ENCODE measurements around the gene GALR1.

GALR1 gene, protein sequence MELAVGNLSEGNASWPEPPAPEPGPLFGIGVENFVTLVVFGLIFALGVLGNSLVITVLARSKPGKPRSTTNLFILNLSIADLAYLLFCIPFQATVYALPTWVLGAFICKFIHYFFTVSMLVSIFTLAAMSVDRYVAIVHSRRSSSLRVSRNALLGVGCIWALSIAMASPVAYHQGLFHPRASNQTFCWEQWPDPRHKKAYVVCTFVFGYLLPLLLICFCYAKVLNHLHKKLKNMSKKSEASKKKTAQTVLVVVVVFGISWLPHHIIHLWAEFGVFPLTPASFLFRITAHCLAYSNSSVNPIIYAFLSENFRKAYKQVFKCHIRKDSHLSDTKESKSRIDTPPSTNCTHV

DNA sequence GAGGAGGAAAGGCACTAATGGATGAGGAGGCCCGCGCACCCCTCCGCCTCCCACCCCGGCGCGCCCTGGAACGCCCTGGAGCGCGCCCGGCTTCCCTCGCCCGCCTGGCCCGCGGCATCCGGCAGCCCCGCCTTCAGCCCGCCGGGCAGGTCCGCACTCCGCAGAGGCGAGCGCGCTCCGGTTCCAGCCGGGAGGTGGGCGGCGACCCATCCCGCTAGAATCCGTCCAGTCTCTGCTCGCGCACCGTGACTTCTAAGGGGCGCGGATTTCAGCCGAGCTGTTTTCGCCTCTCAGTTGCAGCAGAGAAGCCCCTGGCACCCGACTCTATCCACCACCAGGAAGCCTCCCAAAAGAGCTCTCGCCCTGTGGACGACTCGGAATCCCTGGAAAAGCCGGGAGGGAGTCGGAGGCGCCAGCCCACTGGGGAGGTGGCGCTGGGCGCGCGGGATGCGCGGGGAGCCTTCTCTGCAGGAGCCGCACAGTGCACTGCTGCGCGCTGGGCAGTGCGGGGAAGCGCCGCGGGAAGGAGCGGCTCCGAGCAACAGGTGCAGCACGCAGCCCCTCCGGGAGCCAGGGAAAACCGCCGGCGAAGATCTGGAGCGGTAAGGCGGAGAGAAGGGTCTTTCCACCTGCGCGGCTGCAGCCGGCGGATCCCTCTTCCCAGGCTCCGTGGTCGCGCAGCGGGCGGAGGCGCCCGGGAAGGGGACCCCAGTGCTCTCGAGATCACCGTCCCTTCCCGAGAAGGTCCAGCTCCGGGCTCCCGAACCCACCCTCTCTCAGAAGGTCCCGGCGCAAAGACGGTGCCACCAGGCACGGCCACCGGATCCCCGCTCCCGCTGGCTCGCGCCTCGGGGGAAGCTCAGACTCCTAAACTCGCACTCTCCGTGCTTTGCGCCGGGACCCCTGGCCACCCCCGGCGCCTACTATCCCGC is at the start of gene GALR1:
Gene GALR1, plus strand, starts transcription at position 280 of the 932 bp plus-strand sequence. CDS start 701 bp downstream, outside the sequence.
- CTCF ChIA-PET = interaction anchor here (0.6 to 1.5 kb wide), 3 partner anchors 9 to 682 kb away, joined by 3 to 4 read pairs (median 3); no protein-coding TSS in a partner anchor
- no peaks in the 10 kb centered on the region; the same call in 1 of the 2 replicates for H3K9me3 ChIP-seq (ENCODE audit: control insufficient read depth, insufficient read depth, low read depth, low read length)
- peak within 1 kb of the TSS; percentile 39 for H3K4me3 ChIP-seq (ENCODE audit: low read depth, low read length)
- no peaks in the 10 kb centered on the region for H3K36me3 ChIP-seq (ENCODE audit: control insufficient read depth in 2 of 2, insufficient read depth in 1 of 2, low read length in 2 of 2)
- no peak within 1 kb of the TSS; the same call in 1 of the 2 replicates for H3K27ac ChIP-seq (ENCODE audit: extremely low read depth, low read depth, low read length)
- POLR2A ChIA-PET = no interaction called here
- no peaks in the 10 kb centered on the region for H3K4me1 ChIP-seq (ENCODE audit: control insufficient read depth, insufficient read depth, low read length)
- TF ChIP-seq ZIC2 (tag by site-specific recombination; IDR thresholded peaks at IDR 0.05) = peak; percentile 91
- TF ChIP-seq ZNF777 (tag by site-specific recombination; IDR thresholded peaks at IDR 0.05; ENCODE audit: borderline replicate concordance) = 0 out of 2 replicates have a peak, but pooled peaks have one; percentile 29
- peak; percentile 65 for TF ChIP-seq ZFHX2 (tag by site-specific recombination; conservative IDR thresholded peaks at IDR 0.05)
- peak; percentile 82 for TF ChIP-seq ZBTB8A (tag by site-specific recombination; IDR thresholded peaks at IDR 0.05)
- TF ChIP-seq GLIS2 (tag by site-specific recombination; IDR thresholded peaks at IDR 0.05) = peak; percentile 45; the same call in 1 of the 2 replicates
- peak; percentile 4 for TF ChIP-seq ZNF335 (tag by site-specific recombination; conservative IDR thresholded peaks at IDR 0.05)
- TF ChIP-seq SCRT2 (tag by site-specific recombination; IDR thresholded peaks at IDR 0.05) = peak; percentile 94
- no peak for TF ChIP-seq ZNF521 (tag by site-specific recombination; IDR thresholded peaks at IDR 0.05)
- TF ChIP-seq ZNF610 (tag by site-specific recombination; IDR thresholded peaks at IDR 0.05; ENCODE audit: borderline replicate concordance) = peak; percentile 49; the same call in 1 of the 2 replicates
- TF ChIP-seq ZNF10 (tag by site-specific recombination; IDR thresholded peaks at IDR 0.05) = no peak
- peak; percentile 80 for TF ChIP-seq ZNF341 (tag by site-specific recombination; IDR thresholded peaks at IDR 0.05; ENCODE audit: low read depth)
- TF ChIP-seq REPIN1 (tag by site-specific recombination; IDR thresholded peaks at IDR 0.05; ENCODE audit: low read depth) = no peak
- TF ChIP-seq KLF1 (tag by site-specific recombination; IDR thresholded peaks at IDR 0.05) = peak; percentile 46; the same call in 1 of the 2 replicates
- TF ChIP-seq, protein P1, sequence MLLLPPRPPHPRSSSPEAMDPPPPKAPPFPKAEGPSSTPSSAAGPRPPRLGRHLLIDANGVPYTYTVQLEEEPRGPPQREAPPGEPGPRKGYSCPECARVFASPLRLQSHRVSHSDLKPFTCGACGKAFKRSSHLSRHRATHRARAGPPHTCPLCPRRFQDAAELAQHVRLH (tag by site-specific recombination; IDR thresholded peaks at IDR 0.05) = no peak
- no peak for TF ChIP-seq ZNF701 (tag by site-specific recombination; IDR thresholded peaks at IDR 0.05)
- TF ChIP-seq ZBTB10 (tag by site-specific recombination; IDR thresholded peaks at IDR 0.05) = no peak
- peak; percentile 35; the same call in 1 of the 2 replicates for TF ChIP-seq SP2 (tag by site-specific recombination; IDR thresholded peaks at IDR 0.05)
- no peak for TF ChIP-seq GLI2 (tag by site-specific recombination; IDR thresholded peaks at IDR 0.05; ENCODE audit: borderline replicate concordance, low read depth)
- no peak for TF ChIP-seq ZNF555 (tag by site-specific recombination; conservative IDR thresholded peaks at IDR 0.05)
- TF ChIP-seq ZBTB26 (tag by site-specific recombination; optimal IDR thresholded peaks at IDR 0.05) = peak; percentile 84
- TF ChIP-seq ZNF366 (tag by site-specific recombination; conservative IDR thresholded peaks at IDR 0.05) = no peak
- 0 out of 2 replicates have a peak, but pooled peaks have one; percentile 47 for TF ChIP-seq SCRT1 (tag by site-specific recombination; IDR thresholded peaks at IDR 0.05; ENCODE audit: borderline replicate concordance)
- peak; percentile 66 for TF ChIP-seq ZNF600 (tag by site-specific recombination; IDR thresholded peaks at IDR 0.05)
- TF ChIP-seq, protein P2, sequence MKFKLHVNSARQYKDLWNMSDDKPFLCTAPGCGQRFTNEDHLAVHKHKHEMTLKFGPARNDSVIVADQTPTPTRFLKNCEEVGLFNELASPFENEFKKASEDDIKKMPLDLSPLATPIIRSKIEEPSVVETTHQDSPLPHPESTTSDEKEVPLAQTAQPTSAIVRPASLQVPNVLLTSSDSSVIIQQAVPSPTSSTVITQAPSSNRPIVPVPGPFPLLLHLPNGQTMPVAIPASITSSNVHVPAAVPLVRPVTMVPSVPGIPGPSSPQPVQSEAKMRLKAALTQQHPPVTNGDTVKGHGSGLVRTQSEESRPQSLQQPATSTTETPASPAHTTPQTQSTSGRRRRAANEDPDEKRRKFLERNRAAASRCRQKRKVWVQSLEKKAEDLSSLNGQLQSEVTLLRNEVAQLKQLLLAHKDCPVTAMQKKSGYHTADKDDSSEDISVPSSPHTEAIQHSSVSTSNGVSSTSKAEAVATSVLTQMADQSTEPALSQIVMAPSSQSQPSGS (tag by site-specific recombination; IDR thresholded peaks at IDR 0.05; ENCODE audit: low read depth) = no peak
- no peak; the same call in 1 of the 2 replicates for TF ChIP-seq ZNF18 (tag by site-specific recombination; IDR thresholded peaks at IDR 0.05)
- no peak for TF ChIP-seq ZNF2 (tag by site-specific recombination; IDR thresholded peaks at IDR 0.05)
- peak; percentile 68 for TF ChIP-seq GLIS1 (tag by site-specific recombination; IDR thresholded peaks at IDR 0.05)
